Measurements from ENCODE around the gene IGFLR1. TPM values are rescaled to one million over a fixed set of nuclear protein-coding genes. Genes with fewer than 3 reads are reported as not detected.

The IGFLR1 gene
- total and polyA plus RNA-seq, 9 of the 15 experiments (the other 6 are each of a cell fraction or from before 2014, with no cell fraction given), result 1.0 to 14.3 (median 4.6) TPM

DNA sequence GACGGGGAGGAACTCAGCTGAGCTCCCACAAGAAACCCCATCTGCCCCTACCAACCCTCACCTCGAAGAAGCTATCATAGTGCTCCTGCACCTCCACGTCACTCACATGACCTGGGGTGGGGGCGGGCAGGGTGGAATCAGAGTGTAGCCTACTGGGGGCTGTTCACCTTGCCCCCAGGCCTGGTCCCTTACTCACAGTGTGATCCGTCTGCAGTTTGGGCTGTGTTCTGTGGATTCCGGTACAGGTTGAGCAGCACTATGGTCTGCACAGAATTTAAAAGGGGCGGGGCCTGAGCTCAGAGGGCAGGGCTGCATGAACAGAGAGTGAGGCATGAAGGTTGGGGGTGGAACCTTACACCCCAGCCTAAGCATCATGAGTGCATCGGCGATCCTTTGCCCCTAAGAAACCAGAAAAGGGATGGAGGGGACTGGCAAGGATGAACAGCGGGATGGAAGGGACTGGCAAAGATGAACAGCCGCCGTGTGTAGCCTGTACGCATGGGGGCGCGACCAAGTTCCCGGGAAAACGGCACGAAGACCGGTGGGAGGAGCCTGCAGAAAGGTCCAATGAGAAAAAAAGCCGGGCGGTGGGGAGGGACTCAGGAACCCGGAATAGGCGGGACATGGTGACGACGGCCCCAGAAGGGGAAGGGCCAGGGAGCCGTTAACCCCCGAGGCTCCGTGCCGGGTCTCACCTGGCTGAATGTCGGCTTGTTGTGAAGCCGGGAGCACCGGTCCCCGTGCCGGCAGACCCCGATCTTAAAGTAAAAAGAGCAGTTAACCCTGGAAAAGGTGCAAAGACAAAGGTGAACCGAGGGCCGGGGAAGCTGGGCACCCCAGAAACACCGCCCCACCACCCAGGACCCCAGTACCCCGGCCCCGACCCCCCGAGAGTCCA, 2.4 kb upstream of the IGFLR1 start (continued):
- TF ChIP-seq MTA3 (IDR thresholded peaks at IDR 0.05; ENCODE audit: borderline replicate concordance) (peak; percentile 15; the same call in 1 of the 2 replicates), NFYB (IDR thresholded peaks at IDR 0.05; ENCODE audit: extremely low read depth, insufficient read length) (peak; percentile 38), EP400 (IDR thresholded peaks at IDR 0.05) (peak; percentile 52; the same call in 1 of the 2 replicates), TEAD4 (IDR thresholded peaks at IDR 0.05; ENCODE audit: low read length) (0 out of 2 replicates have a peak, but pooled peaks have one; percentile 9), TEAD4 (CRISPR knock-in tag; IDR thresholded peaks at IDR 0.05; ENCODE audit: borderline replicate concordance) (no peak), TOE1 (IDR thresholded peaks at IDR 0.05; ENCODE audit: borderline replicate concordance) (peak; percentile 76; the same call in 1 of the 2 replicates), TOE1 (CRISPR knock-in tag; IDR thresholded peaks at IDR 0.05; ENCODE audit: borderline replicate concordance, low read depth) (no peak), SAP30 (IDR thresholded peaks at IDR 0.05; ENCODE audit: borderline replicate concordance, insufficient read depth, low read depth, low read length, poor library complexity, severe bottlenecking) (peak; percentile 71), NFRKB (IDR thresholded peaks at IDR 0.05; ENCODE audit: low read depth) (peak; percentile 40; the same call in 1 of the 2 replicates), SP1 (CRISPR knock-in tag; IDR thresholded peaks at IDR 0.05) (peak; percentile 73), PHF20 (IDR thresholded peaks at IDR 0.05; ENCODE audit: partially characterized antibody) (peak; percentile 14), ZNF12 (CRISPR knock-in tag; IDR thresholded peaks at IDR 0.05) (0 out of 2 replicates have a peak, but pooled peaks have one; percentile 40)
- TF ChIP-seq, protein P1, sequence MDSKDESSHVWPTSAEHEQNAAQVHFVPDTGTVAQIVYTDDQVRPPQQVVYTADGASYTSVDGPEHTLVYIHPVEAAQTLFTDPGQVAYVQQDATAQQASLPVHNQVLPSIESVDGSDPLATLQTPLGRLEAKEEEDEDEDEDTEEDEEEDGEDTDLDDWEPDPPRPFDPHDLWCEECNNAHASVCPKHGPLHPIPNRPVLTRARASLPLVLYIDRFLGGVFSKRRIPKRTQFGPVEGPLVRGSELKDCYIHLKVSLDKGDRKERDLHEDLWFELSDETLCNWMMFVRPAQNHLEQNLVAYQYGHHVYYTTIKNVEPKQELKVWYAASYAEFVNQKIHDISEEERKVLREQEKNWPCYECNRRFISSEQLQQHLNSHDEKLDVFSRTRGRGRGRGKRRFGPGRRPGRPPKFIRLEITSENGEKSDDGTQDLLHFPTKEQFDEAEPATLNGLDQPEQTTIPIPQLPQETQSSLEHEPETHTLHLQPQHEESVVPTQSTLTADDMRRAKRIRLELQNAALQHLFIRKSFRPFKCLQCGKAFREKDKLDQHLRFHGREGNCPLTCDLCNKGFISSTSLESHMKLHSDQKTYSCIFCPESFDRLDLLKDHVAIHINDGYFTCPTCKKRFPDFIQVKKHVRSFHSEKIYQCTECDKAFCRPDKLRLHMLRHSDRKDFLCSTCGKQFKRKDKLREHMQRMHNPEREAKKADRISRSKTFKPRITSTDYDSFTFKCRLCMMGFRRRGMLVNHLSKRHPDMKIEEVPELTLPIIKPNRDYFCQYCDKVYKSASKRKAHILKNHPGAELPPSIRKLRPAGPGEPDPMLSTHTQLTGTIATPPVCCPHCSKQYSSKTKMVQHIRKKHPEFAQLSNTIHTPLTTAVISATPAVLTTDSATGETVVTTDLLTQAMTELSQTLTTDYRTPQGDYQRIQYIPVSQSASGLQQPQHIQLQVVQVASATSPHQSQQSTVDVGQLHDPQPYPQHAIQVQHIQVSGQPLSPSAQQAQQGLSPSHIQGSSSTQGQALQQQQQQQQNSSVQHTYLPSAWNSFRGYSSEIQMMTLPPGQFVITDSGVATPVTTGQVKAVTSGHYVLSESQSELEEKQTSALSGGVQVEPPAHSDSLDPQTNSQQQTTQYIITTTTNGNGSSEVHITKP (IDR thresholded peaks at IDR 0.05; ENCODE audit: partially characterized antibody), result peak; percentile 28
- TF ChIP-seq, protein P2, sequence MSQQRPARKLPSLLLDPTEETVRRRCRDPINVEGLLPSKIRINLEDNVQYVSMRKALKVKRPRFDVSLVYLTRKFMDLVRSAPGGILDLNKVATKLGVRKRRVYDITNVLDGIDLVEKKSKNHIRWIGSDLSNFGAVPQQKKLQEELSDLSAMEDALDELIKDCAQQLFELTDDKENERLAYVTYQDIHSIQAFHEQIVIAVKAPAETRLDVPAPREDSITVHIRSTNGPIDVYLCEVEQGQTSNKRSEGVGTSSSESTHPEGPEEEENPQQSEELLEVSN (IDR thresholded peaks at IDR 0.05; ENCODE audit: borderline replicate concordance in 1 of 2, extremely low read depth in 1 of 2, insufficient read depth in 1 of 2, insufficient read length in 1 of 2, low read depth in 1 of 2, low read length in 1 of 2, poor library complexity in 1 of 2, severe bottlenecking in 1 of 2), result peak; percentile 67 to 78
- TF ChIP-seq, protein P3, sequence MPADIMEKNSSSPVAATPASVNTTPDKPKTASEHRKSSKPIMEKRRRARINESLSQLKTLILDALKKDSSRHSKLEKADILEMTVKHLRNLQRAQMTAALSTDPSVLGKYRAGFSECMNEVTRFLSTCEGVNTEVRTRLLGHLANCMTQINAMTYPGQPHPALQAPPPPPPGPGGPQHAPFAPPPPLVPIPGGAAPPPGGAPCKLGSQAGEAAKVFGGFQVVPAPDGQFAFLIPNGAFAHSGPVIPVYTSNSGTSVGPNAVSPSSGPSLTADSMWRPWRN (IDR thresholded peaks at IDR 0.05; ENCODE audit: low read depth), result 0 out of 2 replicates have a peak, but pooled peaks have one; percentile 11
- TF ChIP-seq, protein P4, sequence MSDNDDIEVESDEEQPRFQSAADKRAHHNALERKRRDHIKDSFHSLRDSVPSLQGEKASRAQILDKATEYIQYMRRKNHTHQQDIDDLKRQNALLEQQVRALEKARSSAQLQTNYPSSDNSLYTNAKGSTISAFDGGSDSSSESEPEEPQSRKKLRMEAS (CRISPR knock-in tag; IDR thresholded peaks at IDR 0.05), result peak; percentile 71
- TF ChIP-seq, protein P5, sequence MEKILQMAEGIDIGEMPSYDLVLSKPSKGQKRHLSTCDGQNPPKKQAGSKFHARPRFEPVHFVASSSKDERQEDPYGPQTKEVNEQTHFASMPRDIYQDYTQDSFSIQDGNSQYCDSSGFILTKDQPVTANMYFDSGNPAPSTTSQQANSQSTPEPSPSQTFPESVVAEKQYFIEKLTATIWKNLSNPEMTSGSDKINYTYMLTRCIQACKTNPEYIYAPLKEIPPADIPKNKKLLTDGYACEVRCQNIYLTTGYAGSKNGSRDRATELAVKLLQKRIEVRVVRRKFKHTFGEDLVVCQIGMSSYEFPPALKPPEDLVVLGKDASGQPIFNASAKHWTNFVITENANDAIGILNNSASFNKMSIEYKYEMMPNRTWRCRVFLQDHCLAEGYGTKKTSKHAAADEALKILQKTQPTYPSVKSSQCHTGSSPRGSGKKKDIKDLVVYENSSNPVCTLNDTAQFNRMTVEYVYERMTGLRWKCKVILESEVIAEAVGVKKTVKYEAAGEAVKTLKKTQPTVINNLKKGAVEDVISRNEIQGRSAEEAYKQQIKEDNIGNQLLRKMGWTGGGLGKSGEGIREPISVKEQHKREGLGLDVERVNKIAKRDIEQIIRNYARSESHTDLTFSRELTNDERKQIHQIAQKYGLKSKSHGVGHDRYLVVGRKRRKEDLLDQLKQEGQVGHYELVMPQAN (IDR thresholded peaks at IDR 0.05; ENCODE audit: borderline replicate concordance), result peak; percentile 74; the same call in 1 of the 2 replicates
